Astrocyte (in vitro differentiated cells and primary cell): ENCODE data around the gene EHD4. TPM values are rescaled to one million over a fixed set of nuclear protein-coding genes. Genes with fewer than 3 reads are reported as not detected.

Experiments used
- DNase-seq: peaks from one replicate; pipeline ENCODE4 v3.0.0-alpha.2; 2010; ENCODE audit warnings: low read depth
- FAIRE-seq: peaks from 2 replicates; lab custom pipeline; 2011; peaks lifted over from hg19 to GRCh38; lab: Jason Lieb, UNC
- H2AFZ ChIP-seq: 2 replicates; pipeline ENCODE4 v1.6.0; 2012; ENCODE audit warnings: low read depth, low read length, inconsistent platforms
- H3K27ac ChIP-seq: 2 replicates; pipeline ENCODE4 v1.5.1; 2011; ENCODE audit warnings: low read depth, low read length, inconsistent platforms
- H3K27me3 ChIP-seq: 2 replicates; pipeline ENCODE4 v1.6.0; 2011; ENCODE audit warnings: low read length, inconsistent platforms; ENCODE audit not compliant: insufficient read depth
- H3K36me3 ChIP-seq: 2 replicates; pipeline ENCODE4 v1.5.1; 2011; ENCODE audit warnings: low read length, inconsistent platforms; ENCODE audit not compliant: insufficient read depth
- H3K4me1 ChIP-seq: 2 replicates; pipeline ENCODE4 v1.5.1; 2011; ENCODE audit warnings: low read length, inconsistent platforms; ENCODE audit not compliant: insufficient read depth
- H3K4me2 ChIP-seq: 2 replicates; pipeline ENCODE4 v1.6.0; 2012; ENCODE audit warnings: low read length, inconsistent platforms
- H3K4me3 ChIP-seq: 2 replicates; pipeline ENCODE4 v1.5.1; 2011; ENCODE audit warnings: low read depth, mild to moderate bottlenecking, low read length, inconsistent platforms; ENCODE audit not compliant: insufficient read depth
- H3K79me2 ChIP-seq: 2 replicates; pipeline ENCODE4 v1.6.0; 2012; ENCODE audit warnings: mild to moderate bottlenecking, low read length, inconsistent platforms; ENCODE audit not compliant: insufficient read depth
- H3K9ac ChIP-seq: 2 replicates; pipeline ENCODE4 v1.6.0; 2012; ENCODE audit warnings: mild to moderate bottlenecking, low read length, inconsistent platforms
- H3K9me3 ChIP-seq: 2 replicates; pipeline ENCODE4 v1.5.1; 2012; ENCODE audit warnings: low read depth, mild to moderate bottlenecking, low read length, inconsistent platforms; ENCODE audit not compliant: insufficient read depth
- H4K20me1 ChIP-seq: 2 replicates; pipeline ENCODE4 v1.6.0; 2012; ENCODE audit warnings: low read length, inconsistent platforms; ENCODE audit not compliant: insufficient read depth
- H3K27ac Mint-ChIP-seq: one replicate; pipeline ENCODE4 v1.8.0; 2021; ENCODE audit warnings: mild to moderate bottlenecking, mixed read lengths; ENCODE audit not compliant: unreplicated experiment
- H3K27me3 Mint-ChIP-seq: one replicate; pipeline ENCODE4 v1.8.0; 2021; ENCODE audit warnings: low read depth, mixed read lengths; ENCODE audit not compliant: unreplicated experiment
- H3K36me3 Mint-ChIP-seq: one replicate; pipeline ENCODE4 v1.8.0; 2021; ENCODE audit warnings: low read depth, mixed read lengths; ENCODE audit not compliant: unreplicated experiment
- H3K4me1 Mint-ChIP-seq: one replicate; pipeline ENCODE4 v1.8.0; 2021; ENCODE audit warnings: low read depth, mixed read lengths; ENCODE audit not compliant: unreplicated experiment
- H3K4me3 Mint-ChIP-seq: one replicate; pipeline ENCODE4 v1.8.0; 2021; ENCODE audit warnings: mild to moderate bottlenecking, moderate library complexity, mixed read lengths; ENCODE audit not compliant: unreplicated experiment
- H3K9me3 Mint-ChIP-seq: one replicate; pipeline ENCODE4 v1.8.0; 2021; ENCODE audit warnings: mild to moderate bottlenecking, mixed read lengths; ENCODE audit not compliant: unreplicated experiment
- EZH2 ChIP-seq: IDR thresholded peaks from 2 replicates; pipeline ENCODE4 v1.6.1; 2012; ENCODE audit warnings: mild to moderate bottlenecking, low read length, inconsistent platforms; ENCODE audit not compliant: insufficient read depth
- total RNA-seq: library from RNA; stranded (reverse); gene quantifications from 2 replicates; pipeline ENCODE4 v1.2.1, GENCODE V29; 2021
- TF ChIP-seq, protein P1 (sequence below): IDR thresholded peaks from 2 replicates; pipeline ENCODE4 v1.5.1; 2011; ENCODE audit warnings: low read depth, mild to moderate bottlenecking, inconsistent platforms, low read length, moderate library complexity; ENCODE audit not compliant: insufficient read depth

EHD4 gene
- total RNA-seq, 1 donor from 2014 or later, result 46.4 TPM

DNA sequence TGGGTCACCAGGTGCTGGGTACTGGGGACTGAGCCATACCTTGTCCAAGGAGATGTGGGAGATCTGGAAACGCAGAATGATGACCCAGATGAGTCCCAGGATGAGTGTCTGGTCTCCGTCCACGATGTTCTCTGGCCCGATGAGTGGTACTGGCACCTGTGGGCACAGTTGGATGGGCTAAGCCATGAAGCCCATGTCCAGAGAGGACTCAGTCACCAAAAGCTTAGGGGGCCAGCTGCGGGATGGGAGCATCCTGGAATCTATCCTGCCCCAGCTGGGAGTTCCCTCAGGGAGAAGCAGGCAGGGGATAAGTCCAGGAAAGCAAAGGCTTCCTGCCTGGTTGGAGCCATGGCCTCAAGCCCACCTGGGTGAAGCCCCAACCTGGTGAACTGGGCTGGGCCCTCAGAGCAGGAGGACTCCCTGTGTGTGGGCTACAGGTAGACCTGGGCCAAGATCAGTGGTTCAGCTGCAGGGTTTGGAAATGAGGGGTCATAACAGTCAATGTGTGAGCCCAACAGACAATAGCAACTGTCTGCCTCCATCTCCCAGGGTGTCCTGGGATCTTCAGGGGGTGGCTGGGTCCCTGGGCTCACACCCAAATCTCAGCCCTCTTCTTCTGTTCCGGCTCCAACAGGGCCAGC is 82.2 kb downstream of the EHD4 start:
- Histone ChIP-seq H3K4me3 (no peak overlapping the region), H2AFZ (no peak overlapping the region), H3K9ac (no peak overlapping the region), H3K4me2 (no peak overlapping the region), H3K27ac (no peak overlapping the region), H3K36me3 (no peaks in the 10 kb centered on the region), H3K9me3 (no peaks in the 10 kb centered on the region), H3K79me2 (no peaks in the 10 kb centered on the region), H4K20me1 (no peaks in the 10 kb centered on the region), H3K4me1 (peaks cover 13% of the 10 kb centered on the region), H3K27me3 (no peaks in the 10 kb centered on the region)
- TF ChIP-seq, protein P1, sequence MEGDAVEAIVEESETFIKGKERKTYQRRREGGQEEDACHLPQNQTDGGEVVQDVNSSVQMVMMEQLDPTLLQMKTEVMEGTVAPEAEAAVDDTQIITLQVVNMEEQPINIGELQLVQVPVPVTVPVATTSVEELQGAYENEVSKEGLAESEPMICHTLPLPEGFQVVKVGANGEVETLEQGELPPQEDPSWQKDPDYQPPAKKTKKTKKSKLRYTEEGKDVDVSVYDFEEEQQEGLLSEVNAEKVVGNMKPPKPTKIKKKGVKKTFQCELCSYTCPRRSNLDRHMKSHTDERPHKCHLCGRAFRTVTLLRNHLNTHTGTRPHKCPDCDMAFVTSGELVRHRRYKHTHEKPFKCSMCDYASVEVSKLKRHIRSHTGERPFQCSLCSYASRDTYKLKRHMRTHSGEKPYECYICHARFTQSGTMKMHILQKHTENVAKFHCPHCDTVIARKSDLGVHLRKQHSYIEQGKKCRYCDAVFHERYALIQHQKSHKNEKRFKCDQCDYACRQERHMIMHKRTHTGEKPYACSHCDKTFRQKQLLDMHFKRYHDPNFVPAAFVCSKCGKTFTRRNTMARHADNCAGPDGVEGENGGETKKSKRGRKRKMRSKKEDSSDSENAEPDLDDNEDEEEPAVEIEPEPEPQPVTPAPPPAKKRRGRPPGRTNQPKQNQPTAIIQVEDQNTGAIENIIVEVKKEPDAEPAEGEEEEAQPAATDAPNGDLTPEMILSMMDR, result no peak
- TF ChIP-seq EZH2, result no peak
- Mint-ChIP-seq H3K27me3 (peaks cover 7% of the 10 kb centered on the region), H3K36me3 (peaks cover 16% of the 10 kb centered on the region), H3K9me3 (no peaks in the 10 kb centered on the region), H3K4me1 (peaks cover 10% of the 10 kb centered on the region), H3K27ac (no peak overlapping the region), H3K4me3 (no peak overlapping the region)
- no peak for FAIRE-seq
- no peak for DNase-seq

GRCh38 chr15:41888662-41889253 is 83.6 kb downstream of the EHD4 start:
- Histone ChIP-seq H3K9ac (no peak overlapping the region), H3K36me3 (no peaks in the 10 kb centered on the region), H4K20me1 (no peaks in the 10 kb centered on the region), H3K4me2 (no peak overlapping the region), H2AFZ (no peak overlapping the region), H3K9me3 (no peaks in the 10 kb centered on the region), H3K27me3 (no peaks in the 10 kb centered on the region), H3K79me2 (no peaks in the 10 kb centered on the region), H3K4me3 (no peak overlapping the region), H3K4me1 (no peaks in the 10 kb centered on the region), H3K27ac (no peak overlapping the region)
- H3K4me1 Mint-ChIP-seq, result peaks cover 2% of the 10 kb centered on the region
- H3K4me3 Mint-ChIP-seq, result no peak overlapping the region
- TF ChIP-seq EZH2, result no peak
- TF ChIP-seq, protein P1, result no peak
- peaks cover 20% of the 10 kb centered on the region for H3K36me3 Mint-ChIP-seq
- FAIRE-seq, result no peak
- H3K9me3 Mint-ChIP-seq, result no peaks in the 10 kb centered on the region
- H3K27ac Mint-ChIP-seq, result no peak overlapping the region
- H3K27me3 Mint-ChIP-seq, result peaks cover 13% of the 10 kb centered on the region
- no peak for DNase-seq

- Mint-ChIP-seq H3K27ac (no peak overlapping the region), H3K9me3 (no peaks in the 10 kb centered on the region), H3K27me3 (peaks cover 17% of the 10 kb centered on the region), H3K36me3 (peaks cover 20% of the 10 kb centered on the region), H3K4me1 (no peaks in the 10 kb centered on the region), H3K4me3 (no peak overlapping the region)
- H2AFZ ChIP-seq, result no peak overlapping the region
- no peaks in the 10 kb centered on the region for H3K4me1 ChIP-seq
- no peaks in the 10 kb centered on the region for H3K27me3 ChIP-seq
- DNase-seq (no peak), FAIRE-seq (no peak)
- H3K4me2 ChIP-seq, result no peak overlapping the region
- no peak overlapping the region for H3K27ac ChIP-seq
- H4K20me1 ChIP-seq, result peaks cover 5% of the 10 kb centered on the region
- no peak overlapping the region for H3K4me3 ChIP-seq
- H3K79me2 ChIP-seq, result no peaks in the 10 kb centered on the region
- no peaks in the 10 kb centered on the region for H3K9me3 ChIP-seq
- H3K36me3 ChIP-seq, result no peaks in the 10 kb centered on the region
- TF ChIP-seq EZH2, result no peak
- TF ChIP-seq, protein P1, result no peak
- H3K9ac ChIP-seq, result no peak overlapping the region
These were observed 84.5 kb downstream of the EHD4 start for GRCh38 chr15:41887893-41888292.
